ENCODE results near the gene NRDC.

The NRDC gene

DNA sequence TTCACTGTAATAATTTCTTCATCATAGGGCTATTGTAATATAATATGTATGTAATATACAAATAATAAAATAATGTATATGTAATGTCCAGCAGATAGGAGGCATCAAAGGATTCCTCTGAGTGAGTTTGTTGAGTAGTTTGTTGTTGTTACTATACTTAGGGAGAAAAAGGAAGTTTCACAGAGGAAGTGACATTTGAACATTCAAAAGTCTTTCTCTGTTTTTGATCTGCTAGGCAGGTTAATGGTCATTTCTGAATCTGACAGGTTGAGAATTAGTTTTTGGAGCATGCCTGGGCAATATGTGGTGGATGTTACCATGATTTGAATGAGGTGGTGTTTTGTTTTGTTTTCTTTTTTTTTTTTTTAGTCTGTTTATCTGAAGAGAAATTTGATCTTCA, 102.1 kb downstream of the NRDC start:
- TF ChIP-seq, protein P1, sequence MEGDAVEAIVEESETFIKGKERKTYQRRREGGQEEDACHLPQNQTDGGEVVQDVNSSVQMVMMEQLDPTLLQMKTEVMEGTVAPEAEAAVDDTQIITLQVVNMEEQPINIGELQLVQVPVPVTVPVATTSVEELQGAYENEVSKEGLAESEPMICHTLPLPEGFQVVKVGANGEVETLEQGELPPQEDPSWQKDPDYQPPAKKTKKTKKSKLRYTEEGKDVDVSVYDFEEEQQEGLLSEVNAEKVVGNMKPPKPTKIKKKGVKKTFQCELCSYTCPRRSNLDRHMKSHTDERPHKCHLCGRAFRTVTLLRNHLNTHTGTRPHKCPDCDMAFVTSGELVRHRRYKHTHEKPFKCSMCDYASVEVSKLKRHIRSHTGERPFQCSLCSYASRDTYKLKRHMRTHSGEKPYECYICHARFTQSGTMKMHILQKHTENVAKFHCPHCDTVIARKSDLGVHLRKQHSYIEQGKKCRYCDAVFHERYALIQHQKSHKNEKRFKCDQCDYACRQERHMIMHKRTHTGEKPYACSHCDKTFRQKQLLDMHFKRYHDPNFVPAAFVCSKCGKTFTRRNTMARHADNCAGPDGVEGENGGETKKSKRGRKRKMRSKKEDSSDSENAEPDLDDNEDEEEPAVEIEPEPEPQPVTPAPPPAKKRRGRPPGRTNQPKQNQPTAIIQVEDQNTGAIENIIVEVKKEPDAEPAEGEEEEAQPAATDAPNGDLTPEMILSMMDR (IDR thresholded peaks at IDR 0.05) = no peak

GRCh38 chr1:51768971-51769588, 109.4 kb downstream of the NRDC start:
- TF ChIP-seq, protein P1 (IDR thresholded peaks at IDR 0.05) = peak; percentile 93

DNA sequence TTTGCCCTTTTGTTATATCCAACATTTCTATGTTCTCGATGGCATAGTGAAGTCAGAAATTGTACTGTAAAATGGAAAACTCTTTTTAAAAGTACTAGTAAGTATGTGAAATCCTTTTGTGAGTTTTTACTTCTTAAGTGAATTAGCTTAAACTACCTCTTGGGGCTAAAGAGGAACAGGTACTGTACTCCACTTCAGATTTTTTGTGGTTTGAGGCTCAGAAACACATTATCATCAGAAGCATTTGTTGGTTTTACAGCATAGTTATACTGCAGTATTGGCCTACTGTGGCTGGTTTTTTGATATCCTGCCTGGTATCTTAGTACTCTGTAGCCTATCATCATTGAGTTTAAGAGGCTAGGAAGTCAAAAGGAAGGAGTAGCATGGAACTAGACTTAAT, 117.2 kb downstream of the NRDC start:
- TF ChIP-seq, protein P1 (IDR thresholded peaks at IDR 0.05) = no peak

DNA sequence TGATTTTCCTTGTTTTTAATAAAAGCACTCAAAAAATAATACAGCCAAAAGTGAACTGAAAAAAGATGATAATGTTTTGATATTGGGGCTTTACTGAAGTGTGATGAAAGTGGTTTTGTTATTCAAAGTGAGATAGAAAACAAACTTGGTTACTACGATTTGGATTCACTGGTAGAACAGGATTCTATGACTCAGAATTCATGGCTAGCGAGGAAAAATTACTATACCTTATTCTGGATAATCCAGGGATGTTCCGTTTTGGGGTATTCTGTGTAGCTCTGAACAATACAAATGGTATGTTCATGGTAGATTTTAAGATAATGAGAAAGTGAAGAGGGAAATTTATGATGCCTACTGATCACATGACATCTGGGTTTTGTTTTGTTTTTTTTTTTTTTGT, 117.7 kb downstream of the NRDC start:
- TF ChIP-seq, protein P1 (IDR thresholded peaks at IDR 0.05) = no peak

GRCh38 chr1:51758310-51758709, 120.2 kb downstream of the NRDC start:
- TF ChIP-seq, protein P1 (IDR thresholded peaks at IDR 0.05) = no peak

GRCh38 chr1:51756290-51756689, 122.2 kb downstream of the NRDC start:
- TF ChIP-seq, protein P1 (IDR thresholded peaks at IDR 0.05) = no peak

- TF ChIP-seq, protein P1 (IDR thresholded peaks at IDR 0.05) = no peak
Measured at GRCh38 chr1:51755437-51755836, 123.1 kb downstream of the NRDC start.

GRCh38 chr1:51754666-51755065, 123.9 kb downstream of the NRDC start:
- TF ChIP-seq, protein P1 (IDR thresholded peaks at IDR 0.05) = no peak

All from LNCAP (cell line).